GM23338 (cell line): ENCODE results near the gene WDR74. TPM values are rescaled to one million over a fixed set of nuclear protein-coding genes. Genes with fewer than 3 reads are reported as not detected.

Experiments used
- ATAC-seq: fragments of 200-7000 bp; cut with Tn5 transposase; 3 replicates; pipeline ENCODE4 v1.9.1; 2020
- DNase-seq: peaks from one replicate; pipeline ENCODE4 v3.0.0-alpha.2; 2015; ENCODE audit warnings: low spot score
- H2AFZ ChIP-seq: fragments of 200-600 bp; sonication (generic); 2 replicates; pipeline ENCODE4 v1.8.0; 2016; ENCODE audit warnings: antibody characterized with exemption, mild to moderate bottlenecking, moderate library complexity
- H3F3A ChIP-seq: fragments of 200-600 bp; sonication (generic); replicated peaks from 2 replicates; pipeline ENCODE4 v1.8.0; 2017; ENCODE audit warnings: antibody characterized with exemption, mixed run types, low read depth
- H3K27ac ChIP-seq: fragments of 200-600 bp; sonication (generic); 2 replicates; pipeline ENCODE4 v1.6.1; 2016; ENCODE audit warnings: low read depth
- H3K27me3 ChIP-seq: fragments of 200-600 bp; sonication (generic); 2 replicates; pipeline ENCODE4 v1.8.0; 2016; ENCODE audit warnings: mild to moderate bottlenecking, mixed run types, moderate library complexity; ENCODE audit not compliant: insufficient read depth
- H3K36me3 ChIP-seq: fragments of 200-600 bp; sonication (generic); 2 replicates; pipeline ENCODE4 v1.8.0; 2016; ENCODE audit warnings: mild to moderate bottlenecking; ENCODE audit not compliant: insufficient read depth
- H3K4me1 ChIP-seq: fragments of 200-600 bp; sonication (generic); 2 replicates; pipeline ENCODE4 v1.8.0; 2016; ENCODE audit warnings: mild to moderate bottlenecking, moderate library complexity; ENCODE audit not compliant: insufficient read depth
- H3K4me2 ChIP-seq: fragments of 200-600 bp; sonication (generic); 2 replicates; pipeline ENCODE4 v1.7.1; 2017; ENCODE audit warnings: mixed run types
- H3K4me3 ChIP-seq: fragments of 200-600 bp; sonication (generic); 2 replicates; pipeline ENCODE4 v1.6.1; 2016; ENCODE audit warnings: mixed run types
- H3K79me2 ChIP-seq: fragments of 200-600 bp; sonication (generic); replicated peaks from 2 replicates; pipeline ENCODE4 v1.8.0; 2017; ENCODE audit warnings: mild to moderate bottlenecking; ENCODE audit not compliant: insufficient read depth
- H3K9me2 ChIP-seq: fragments of 200-600 bp; sonication (generic); 2 replicates; pipeline ENCODE4 v1.8.0; 2017; ENCODE audit not compliant: insufficient read depth
- H4K20me1 ChIP-seq: fragments of 200-600 bp; sonication (generic); replicated peaks from 2 replicates; pipeline ENCODE4 v1.8.0; 2017; ENCODE audit warnings: mild to moderate bottlenecking; ENCODE audit not compliant: insufficient read depth
- H3K27ac Mint-ChIP-seq: 2 replicates; pipeline ENCODE4 v1.8.0; 2020; ENCODE audit warnings: inconsistent platforms, mild to moderate bottlenecking, moderate library complexity, mixed read lengths
- H3K27me3 Mint-ChIP-seq: 3 replicates; pipeline ENCODE4 v1.8.0; 2022; ENCODE audit warnings: low read depth, mild to moderate bottlenecking, moderate library complexity, mixed read lengths, inconsistent platforms; ENCODE audit not compliant: insufficient read depth, poor library complexity
- H3K36me3 Mint-ChIP-seq: 3 replicates; pipeline ENCODE4 v1.8.0; 2021; ENCODE audit warnings: low read depth, mild to moderate bottlenecking, inconsistent platforms, moderate library complexity, mixed read lengths
- H3K4me1 Mint-ChIP-seq: 3 replicates; pipeline ENCODE4 v1.8.0; 2020; ENCODE audit warnings: mild to moderate bottlenecking, inconsistent platforms, mixed read lengths
- H3K4me3 Mint-ChIP-seq: 3 replicates; pipeline ENCODE4 v1.8.0; 2021; ENCODE audit warnings: moderate library complexity, mild to moderate bottlenecking, inconsistent platforms, mixed read lengths
- H3K9me3 Mint-ChIP-seq: 3 replicates; pipeline ENCODE4 v1.8.0; 2020; ENCODE audit warnings: moderate library complexity, mild to moderate bottlenecking, inconsistent platforms, mixed read lengths
- CREB1 ChIP-seq: fragments of 250-450 bp; sonication (Bioruptor Pico); IDR thresholded peaks from 2 replicates; pipeline ENCODE4 v1.5.0; 2020; ENCODE audit warnings: low read depth, mild to moderate bottlenecking, moderate library complexity
- NANOG ChIP-seq: IDR thresholded peaks from 2 replicates; pipeline ENCODE4 v1.6.1; 2016; ENCODE audit warnings: antibody characterized with exemption, borderline replicate concordance
- microRNA-seq: library from miRNA; unstranded; fragments of <30 nt; microRNA quantifications from one replicate; pipeline ENCODE4, GENCODE V29; 2017
- polyA plus RNA-seq: library from polyadenylated mRNA; unstranded; fragments of >200 nt; fragmentation: Nextera tagmentation; extraction: Ambion mirVana; gene quantifications from 2 replicates; pipeline ENCODE4 v1.2.1, GENCODE V29; 2016
- small RNA-seq: library from RNA; depleted of rRNA; stranded (forward); fragments of <200 nt; gene quantifications from one replicate; pipeline ENCODE3, GENCODE V24; 2014; ENCODE audit warnings: low replicate concordance
- total RNA-seq: library from RNA; depleted of rRNA; stranded (reverse); fragments of >200 nt; shearing (Covaris generic); gene quantifications from 2 replicates; pipeline ENCODE4 v1.2.3, GENCODE V29; 2014; rRNA removed
- TF ChIP-seq, protein P1 (sequence below), 2 experiments: fragments of 200-600 bp in 1 of 2; sonication (generic) in 1 of 2; conservative IDR thresholded peaks; 2 replicates each; pipeline versions ENCODE4 v1.5.1 to v1.6.1; 2016 to 2017; ENCODE audit warnings: antibody characterized with exemption in 2 of 2, low read depth in 2 of 2, mild to moderate bottlenecking in 2 of 2, moderate library complexity in 1 of 2

The WDR74 gene
- total and polyA plus RNA-seq, 2 experiments from 2014 or later, result 94.4 to 136 TPM

- H3K27me3 Mint-ChIP-seq, result peaks cover 13% of the 10 kb centered on the region
- H3K27ac ChIP-seq, result peak overlapping the region; percentile 98
- no peaks in the 10 kb centered on the region for H4K20me1 ChIP-seq
- peaks cover 72% of the 10 kb centered on the region for H3K36me3 Mint-ChIP-seq
- no peak for TF ChIP-seq NANOG
- peak; percentile 68 for TF ChIP-seq CREB1 (CRISPR knock-in tag)
- TF ChIP-seq, protein P1, sequence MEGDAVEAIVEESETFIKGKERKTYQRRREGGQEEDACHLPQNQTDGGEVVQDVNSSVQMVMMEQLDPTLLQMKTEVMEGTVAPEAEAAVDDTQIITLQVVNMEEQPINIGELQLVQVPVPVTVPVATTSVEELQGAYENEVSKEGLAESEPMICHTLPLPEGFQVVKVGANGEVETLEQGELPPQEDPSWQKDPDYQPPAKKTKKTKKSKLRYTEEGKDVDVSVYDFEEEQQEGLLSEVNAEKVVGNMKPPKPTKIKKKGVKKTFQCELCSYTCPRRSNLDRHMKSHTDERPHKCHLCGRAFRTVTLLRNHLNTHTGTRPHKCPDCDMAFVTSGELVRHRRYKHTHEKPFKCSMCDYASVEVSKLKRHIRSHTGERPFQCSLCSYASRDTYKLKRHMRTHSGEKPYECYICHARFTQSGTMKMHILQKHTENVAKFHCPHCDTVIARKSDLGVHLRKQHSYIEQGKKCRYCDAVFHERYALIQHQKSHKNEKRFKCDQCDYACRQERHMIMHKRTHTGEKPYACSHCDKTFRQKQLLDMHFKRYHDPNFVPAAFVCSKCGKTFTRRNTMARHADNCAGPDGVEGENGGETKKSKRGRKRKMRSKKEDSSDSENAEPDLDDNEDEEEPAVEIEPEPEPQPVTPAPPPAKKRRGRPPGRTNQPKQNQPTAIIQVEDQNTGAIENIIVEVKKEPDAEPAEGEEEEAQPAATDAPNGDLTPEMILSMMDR (conservative IDR thresholded peaks at IDR 0.05; ENCODE audit: low read depth in 2 of 2), result peak; percentile 76 to 92
- H3F3A ChIP-seq, result peaks cover 46% of the 10 kb centered on the region
- H3K9me2 ChIP-seq, result no peaks in the 10 kb centered on the region
- no peak overlapping the region for H2AFZ ChIP-seq
- peak overlapping the region; percentile 86 for H3K4me2 ChIP-seq
- peaks cover 11% of the 10 kb centered on the region; the same call in 1 of the 2 replicates for H3K4me1 ChIP-seq
- H3K27me3 ChIP-seq, result no peaks in the 10 kb centered on the region
- no peaks in the 10 kb centered on the region; the same call in 2 of the 3 replicates for H3K9me3 Mint-ChIP-seq
- H3K79me2 ChIP-seq, result peaks cover 37% of the 10 kb centered on the region
- peaks cover 22% of the 10 kb centered on the region for H3K4me1 Mint-ChIP-seq
- peak overlapping the region; percentile 72 for H3K4me3 Mint-ChIP-seq
- peaks cover 12% of the 10 kb centered on the region; the same call in 1 of the 2 replicates for H3K36me3 ChIP-seq
- no peak overlapping the region for H3K27ac Mint-ChIP-seq
- DNase-seq (peak; percentile 97), ATAC-seq (peak; percentile 75)
- peak overlapping the region; percentile 77 for H3K4me3 ChIP-seq
Measured at GRCh38 chr11:62786318-62787004, 52.9 kb downstream of the WDR74 start.

Small RNAs within 50 kb of the gene (microRNA-seq; reads per million reads assigned to microRNA genes)
- gene MIR6514, result not detected
- gene MIR6748, result not detected

Small RNAs within 50 kb of the gene (small RNA-seq; reads per million reads assigned to genes)
- gene MIR6514 (not detected), gene RF00099 (not detected), gene RNU6-118P (not detected), gene SNORD22 (not detected), gene SNORD26 (not detected), gene SNORD27 (not detected), gene SNORD28 (not detected), gene SNORD30 (1,082 reads per million, percentile 100 among the genes with 10 or more reads in this experiment)

Other genes with a start within 250 kb of the WDR74 start
- 15.2 and 22.2 TPM in 2 replicates for gene TUT1, start 248.1 kb downstream of the WDR74 start, total RNA-seq
- 12.8 and 14.0 TPM in 2 replicates for gene TUT1, start 248.1 kb downstream of the WDR74 start, polyA plus RNA-seq
- 93.6 and 102 TPM in 2 replicates for gene MTA2, start 237.7 kb downstream of the WDR74 start, total RNA-seq
- 22.1 and 22.9 TPM in 2 replicates for gene MTA2, start 237.7 kb downstream of the WDR74 start, polyA plus RNA-seq
- gene EML3, start 226.8 kb downstream of the WDR74 start, total RNA-seq, result 17.1 and 19.3 TPM in 2 replicates
- 15.4 and 15.5 TPM in 2 replicates for gene EML3, start 226.8 kb downstream of the WDR74 start, polyA plus RNA-seq
- gene ROM1, start 226.3 kb downstream of the WDR74 start, total RNA-seq, result 0.24 TPM in 1 of 2 replicates, not detected in the other
- 0.65 and 0.89 TPM in 2 replicates for gene ROM1, start 226.3 kb downstream of the WDR74 start, polyA plus RNA-seq
- gene B3GAT3, start 217.6 kb downstream of the WDR74 start, total RNA-seq, result 18.4 and 21.1 TPM in 2 replicates
- gene B3GAT3, start 217.6 kb downstream of the WDR74 start, polyA plus RNA-seq, result 16.4 and 16.6 TPM in 2 replicates
- 267 and 272 TPM in 2 replicates for gene GANAB, start 193.0 kb downstream of the WDR74 start, total RNA-seq
- gene GANAB, start 193.0 kb downstream of the WDR74 start, polyA plus RNA-seq, result 76.8 and 82.3 TPM in 2 replicates
- gene INTS5, start 186.3 kb downstream of the WDR74 start, total RNA-seq, result 33.4 and 37.2 TPM in 2 replicates
- gene INTS5, start 186.3 kb downstream of the WDR74 start, polyA plus RNA-seq, result 5.7 TPM in 2 replicates
- 110 and 132 TPM in 2 replicates for gene C11orf98, start 174.4 kb downstream of the WDR74 start, total RNA-seq
- gene C11orf98, start 174.4 kb downstream of the WDR74 start, polyA plus RNA-seq, result 479 and 507 TPM in 2 replicates
- gene CSKMT, start 174.3 kb downstream of the WDR74 start, total RNA-seq, result 8.0 and 26.4 TPM in 2 replicates
- gene CSKMT, start 174.3 kb downstream of the WDR74 start, polyA plus RNA-seq, result 25.6 and 30.0 TPM in 2 replicates
- 13.0 and 15.9 TPM in 2 replicates for gene UQCC3, start 167.9 kb downstream of the WDR74 start, total RNA-seq
- gene UQCC3, start 167.9 kb downstream of the WDR74 start, polyA plus RNA-seq, result 53.9 and 54.7 TPM in 2 replicates
- 2.8 TPM in 2 replicates for gene LBHD1, start 167.3 kb downstream of the WDR74 start, total RNA-seq
- gene LBHD1, start 167.3 kb downstream of the WDR74 start, polyA plus RNA-seq, result 1.5 and 2.9 TPM in 2 replicates
- gene UBXN1, start 160.5 kb downstream of the WDR74 start, total RNA-seq, result 62.0 and 132 TPM in 2 replicates
- 126 and 132 TPM in 2 replicates for gene UBXN1, start 160.5 kb downstream of the WDR74 start, polyA plus RNA-seq
- gene LRRN4CL, start 150.1 kb downstream of the WDR74 start, total RNA-seq, result 0.12 and 0.21 TPM in 2 replicates
- 0.08 and 0.10 TPM in 2 replicates for gene LRRN4CL, start 150.1 kb downstream of the WDR74 start, polyA plus RNA-seq
- 49.0 and 60.2 TPM in 2 replicates for gene BSCL2, start 132.2 kb downstream of the WDR74 start, total RNA-seq
- gene BSCL2, start 132.2 kb downstream of the WDR74 start, polyA plus RNA-seq, result 81.7 and 91.5 TPM in 2 replicates
- gene GNG3, start 131.9 kb downstream of the WDR74 start, total RNA-seq, result 0.82 and 2.1 TPM in 2 replicates
- 5.7 and 7.2 TPM in 2 replicates for gene GNG3, start 131.9 kb downstream of the WDR74 start, polyA plus RNA-seq
- gene HNRNPUL2, start 112.1 kb downstream of the WDR74 start, total RNA-seq, result 18.3 and 21.7 TPM in 2 replicates
- 9.4 and 10.9 TPM in 2 replicates for gene HNRNPUL2, start 112.1 kb downstream of the WDR74 start, polyA plus RNA-seq
- 27.5 and 51.4 TPM in 2 replicates for gene TTC9C, start 111.1 kb downstream of the WDR74 start, total RNA-seq
- 42.0 and 42.6 TPM in 2 replicates for gene TTC9C, start 111.1 kb downstream of the WDR74 start, polyA plus RNA-seq
- gene ZBTB3, start 85.4 kb downstream of the WDR74 start, total RNA-seq, result 82.6 and 91.7 TPM in 2 replicates
- 47.8 and 52.2 TPM in 2 replicates for gene ZBTB3, start 85.4 kb downstream of the WDR74 start, polyA plus RNA-seq
- 101 and 117 TPM in 2 replicates for gene POLR2G, start 78.0 kb downstream of the WDR74 start, total RNA-seq
- gene POLR2G, start 78.0 kb downstream of the WDR74 start, polyA plus RNA-seq, result 193 and 196 TPM in 2 replicates
- gene TAF6L, start 68.2 kb downstream of the WDR74 start, total RNA-seq, result 30.6 and 50.6 TPM in 2 replicates
- 21.8 and 23.0 TPM in 2 replicates for gene TAF6L, start 68.2 kb downstream of the WDR74 start, polyA plus RNA-seq
- gene TMEM179B, start 52.2 kb downstream of the WDR74 start, total RNA-seq, result 15.3 and 17.5 TPM in 2 replicates
- gene TMEM179B, start 52.2 kb downstream of the WDR74 start, polyA plus RNA-seq, result 10.6 and 16.9 TPM in 2 replicates
- gene TMEM223, start 47.6 kb downstream of the WDR74 start, total RNA-seq, result 35.6 and 46.1 TPM in 2 replicates
- gene TMEM223, start 47.6 kb downstream of the WDR74 start, polyA plus RNA-seq, result 59.6 and 69.1 TPM in 2 replicates
- gene NXF1, start 34.1 kb downstream of the WDR74 start, total RNA-seq, result 31.8 and 33.8 TPM in 2 replicates
- 31.1 and 31.7 TPM in 2 replicates for gene NXF1, start 34.1 kb downstream of the WDR74 start, polyA plus RNA-seq
- 15.0 and 22.2 TPM in 2 replicates for gene STX5, start 7.5 kb downstream of the WDR74 start, total RNA-seq
- 7.4 and 7.7 TPM in 2 replicates for gene STX5, start 7.5 kb downstream of the WDR74 start, polyA plus RNA-seq
- gene TEX54, start 6.7 kb downstream of the WDR74 start, total RNA-seq, result not detected in 2 replicates
- gene TEX54, start 6.7 kb downstream of the WDR74 start, polyA plus RNA-seq, result 1.3 and 1.9 TPM in 2 replicates
- gene SLC3A2, start 41.3 kb upstream of the WDR74 start, total RNA-seq, result 375 and 425 TPM in 2 replicates
- 240 and 241 TPM in 2 replicates for gene SLC3A2, start 41.3 kb upstream of the WDR74 start, polyA plus RNA-seq
- 0.14 TPM in 1 of 2 replicates, not detected in the other for gene CHRM1, start 81.8 kb upstream of the WDR74 start, total RNA-seq
- gene CHRM1, start 81.8 kb upstream of the WDR74 start, polyA plus RNA-seq, result 0.30 and 0.44 TPM in 2 replicates
- not detected in 2 replicates for gene SLC22A6, start 145.4 kb upstream of the WDR74 start, total RNA-seq
- gene SLC22A6, start 145.4 kb upstream of the WDR74 start, polyA plus RNA-seq, result not detected in 2 replicates
- gene SLC22A8, start 176.3 kb upstream of the WDR74 start, total RNA-seq, result not detected in 2 replicates
- gene SLC22A8, start 176.3 kb upstream of the WDR74 start, polyA plus RNA-seq, result not detected in 2 replicates